ENCODE data around the gene PADI6. TPM values are rescaled to one million over a fixed set of nuclear protein-coding genes. Genes with fewer than 3 reads are reported as not detected.

PADI6 gene
- total and polyA plus RNA-seq, 9 of the 15 experiments (the other 6 are each of a cell fraction or from before 2014, with no cell fraction given): not detected

- no peak for TF ChIP-seq ZNF707 (CRISPR knock-in tag; conservative IDR thresholded peaks at IDR 0.05)
- TF ChIP-seq TARDBP (IDR thresholded peaks at IDR 0.05): no peak
- no peak for TF ChIP-seq CBX8 (IDR thresholded peaks at IDR 0.05; ENCODE audit: borderline replicate concordance, extremely low read depth, low read depth, low read length, poor library complexity, severe bottlenecking)
- TF ChIP-seq, protein P1, sequence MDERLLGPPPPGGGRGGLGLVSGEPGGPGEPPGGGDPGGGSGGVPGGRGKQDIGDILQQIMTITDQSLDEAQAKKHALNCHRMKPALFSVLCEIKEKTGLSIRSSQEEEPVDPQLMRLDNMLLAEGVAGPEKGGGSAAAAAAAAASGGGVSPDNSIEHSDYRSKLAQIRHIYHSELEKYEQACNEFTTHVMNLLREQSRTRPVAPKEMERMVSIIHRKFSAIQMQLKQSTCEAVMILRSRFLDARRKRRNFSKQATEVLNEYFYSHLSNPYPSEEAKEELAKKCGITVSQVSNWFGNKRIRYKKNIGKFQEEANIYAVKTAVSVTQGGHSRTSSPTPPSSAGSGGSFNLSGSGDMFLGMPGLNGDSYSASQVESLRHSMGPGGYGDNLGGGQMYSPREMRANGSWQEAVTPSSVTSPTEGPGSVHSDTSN (CRISPR knock-in tag; IDR thresholded peaks at IDR 0.05; ENCODE audit: low read depth): no peak
- TF ChIP-seq, protein P1 (tag; conservative IDR thresholded peaks at IDR 0.05; ENCODE audit: low read depth): no peak
- TF ChIP-seq SMARCB1 (IDR thresholded peaks at IDR 0.05; ENCODE audit: insufficient read length, low read depth): no peak
- no peak for TF ChIP-seq TCF3 (CRISPR knock-in tag; IDR thresholded peaks at IDR 0.05)
- no peak for TF ChIP-seq SLC30A9 (CRISPR knock-in tag; IDR thresholded peaks at IDR 0.05)
- no peak for TF ChIP-seq CHCHD3 (CRISPR knock-in tag; IDR thresholded peaks at IDR 0.05)
- no peak for TF ChIP-seq SREBF1 (IDR thresholded peaks at IDR 0.05; ENCODE audit: borderline replicate concordance, low read depth, low read length)
- no peak for TF ChIP-seq SP2 (IDR thresholded peaks at IDR 0.05; ENCODE audit: extremely low read depth, low read depth, low read length, poor library complexity, severe bottlenecking)
- TF ChIP-seq CHAMP1 (IDR thresholded peaks at IDR 0.05): no peak
- no peak for TF ChIP-seq CBX5 (IDR thresholded peaks at IDR 0.05; ENCODE audit: borderline replicate concordance, low read depth)
- TF ChIP-seq, protein P2, sequence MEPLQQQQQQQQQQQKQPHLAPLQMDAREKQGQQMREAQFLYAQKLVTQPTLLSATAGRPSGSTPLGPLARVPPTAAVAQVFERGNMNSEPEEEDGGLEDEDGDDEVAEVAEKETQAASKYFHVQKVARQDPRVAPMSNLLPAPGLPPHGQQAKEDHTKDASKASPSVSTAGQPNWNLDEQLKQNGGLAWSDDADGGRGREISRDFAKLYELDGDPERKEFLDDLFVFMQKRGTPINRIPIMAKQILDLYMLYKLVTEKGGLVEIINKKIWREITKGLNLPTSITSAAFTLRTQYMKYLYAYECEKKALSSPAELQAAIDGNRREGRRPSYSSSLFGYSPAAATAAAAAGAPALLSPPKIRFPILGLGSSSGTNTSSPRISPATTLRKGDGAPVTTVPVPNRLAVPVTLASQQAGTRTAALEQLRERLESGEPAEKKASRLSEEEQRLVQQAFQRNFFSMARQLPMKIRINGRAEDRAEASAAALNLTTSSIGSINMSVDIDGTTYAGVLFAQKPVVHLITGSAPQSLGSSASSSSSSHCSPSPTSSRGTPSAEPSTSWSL (CRISPR knock-in tag; IDR thresholded peaks at IDR 0.05; ENCODE audit: borderline replicate concordance): no peak
- TF ChIP-seq SUPT5H (IDR thresholded peaks at IDR 0.05): no peak
- TF ChIP-seq ZNF589 (CRISPR knock-in tag; IDR thresholded peaks at IDR 0.05; ENCODE audit: low read depth): no peak; the same call in 1 of the 2 replicates
- TF ChIP-seq MED1 (CRISPR knock-in tag; IDR thresholded peaks at IDR 0.05; ENCODE audit: borderline replicate concordance): no peak
- TF ChIP-seq SMAD4 (CRISPR knock-in tag; conservative IDR thresholded peaks at IDR 0.05): peak; percentile 64
- TF ChIP-seq ARHGAP35 (IDR thresholded peaks at IDR 0.05; ENCODE audit: partially characterized antibody): no peak
- no peak for TF ChIP-seq STAG1 (CRISPR knock-in tag; IDR thresholded peaks at IDR 0.05; ENCODE audit: borderline replicate concordance)
- TF ChIP-seq, protein P3, sequence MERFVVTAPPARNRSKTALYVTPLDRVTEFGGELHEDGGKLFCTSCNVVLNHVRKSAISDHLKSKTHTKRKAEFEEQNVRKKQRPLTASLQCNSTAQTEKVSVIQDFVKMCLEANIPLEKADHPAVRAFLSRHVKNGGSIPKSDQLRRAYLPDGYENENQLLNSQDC (CRISPR knock-in tag; IDR thresholded peaks at IDR 0.05): no peak
- TF ChIP-seq GTF2B (IDR thresholded peaks at IDR 0.05; ENCODE audit: extremely low read depth, insufficient read length): no peak
- TF ChIP-seq ZNF140 (CRISPR knock-in tag; IDR thresholded peaks at IDR 0.05): no peak
Observed at GRCh38 chr1:17442841-17443240, 70.8 kb downstream of the PADI6 start (continued).
